Measurements from ENCODE around the gene MAN2B2. TPM values are rescaled to one million over a fixed set of nuclear protein-coding genes. Genes with fewer than 3 reads are reported as not detected.

The MAN2B2 gene
- total and polyA plus RNA-seq, 2 of the 4 experiments (the other 2 are of a cell fraction), result 13.4 to 34.1 TPM

DNA sequence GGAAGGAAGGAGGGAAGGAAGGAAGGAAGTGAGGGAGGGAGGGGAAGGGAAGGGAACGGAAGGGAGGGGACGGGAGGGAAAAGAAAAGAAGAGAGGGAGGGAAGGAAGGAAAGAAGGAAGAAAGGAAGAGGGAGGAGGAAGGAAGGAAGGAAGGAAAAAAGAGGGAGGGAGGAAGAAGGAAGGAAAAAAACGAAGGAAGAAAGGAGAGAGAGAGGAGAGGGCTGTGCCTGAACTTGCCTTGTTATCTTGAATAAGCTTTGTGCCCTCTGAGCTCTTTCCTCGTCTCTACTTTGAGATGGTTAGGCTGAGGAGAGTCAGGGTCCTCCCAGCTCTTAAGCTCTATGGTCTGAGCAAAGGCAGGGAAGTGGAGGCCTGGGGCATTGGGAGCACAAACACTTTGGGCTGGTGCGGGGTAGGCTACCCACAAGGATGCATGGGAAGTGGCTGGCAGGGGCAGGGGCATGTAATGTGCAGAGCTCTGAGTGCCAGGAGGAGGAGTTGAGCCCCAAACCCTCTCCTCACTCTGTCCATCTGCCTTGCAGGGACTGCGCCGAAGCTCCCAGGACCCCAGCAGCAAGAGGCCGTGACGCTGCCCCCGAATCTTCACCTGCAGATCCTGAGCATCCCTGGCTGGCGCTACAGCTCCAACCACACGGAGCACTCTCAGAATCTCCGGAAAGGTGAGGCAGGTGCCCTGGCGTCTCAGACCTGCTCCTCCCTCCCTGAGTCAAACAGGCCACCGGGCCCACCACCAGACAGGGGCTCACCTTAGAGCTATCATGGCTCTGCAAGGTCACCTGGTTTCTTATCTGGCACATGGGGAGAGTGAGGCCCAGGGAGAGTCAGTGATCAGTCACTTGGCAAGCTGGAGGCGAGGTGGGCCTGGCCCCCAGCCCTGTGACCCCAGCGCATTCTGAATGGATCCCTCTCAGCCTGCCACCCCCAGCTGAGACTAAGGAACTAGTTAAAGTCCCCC, 39.0 kb downstream of the MAN2B2 start:
- no peaks in the 10 kb centered on the region for H3K27me3 ChIP-seq (ENCODE audit: control insufficient read depth, insufficient read depth, low read length)
- H4K5ac ChIP-seq (ENCODE audit: low read depth, low read length), result no peak overlapping the region
- H3K4me3 ChIP-seq (ENCODE audit: insufficient read depth, low read depth, low read length), result no peak overlapping the region
- DNase-seq (no peak), ATAC-seq (ENCODE audit: low read depth) (no peak)
- H3K14ac ChIP-seq (replicated peaks; ENCODE audit: low read depth, low read length), result no peak overlapping the region
- TF ChIP-seq SMC3 (IDR thresholded peaks at IDR 0.05; ENCODE audit: low read depth, low read length) (no peak), RFX5 (IDR thresholded peaks at IDR 0.05; ENCODE audit: low read depth, low read length) (no peak), MXI1 (IDR thresholded peaks at IDR 0.05; ENCODE audit: borderline replicate concordance, low read depth, low read length) (no peak), MAZ (IDR thresholded peaks at IDR 0.05; ENCODE audit: borderline replicate concordance, low read depth, low read length) (no peak), BHLHE40 (IDR thresholded peaks at IDR 0.05; ENCODE audit: low read depth, low read length) (no peak), CHD1 (IDR thresholded peaks at IDR 0.05; ENCODE audit: low read depth, low read length) (no peak), POLR2A (IDR thresholded peaks at IDR 0.05; ENCODE audit: low read depth, low read length) (no peak), RCOR1 (IDR thresholded peaks at IDR 0.05; ENCODE audit: insufficient replicate concordance, low read length) (no peak)
- TF ChIP-seq, protein P1, sequence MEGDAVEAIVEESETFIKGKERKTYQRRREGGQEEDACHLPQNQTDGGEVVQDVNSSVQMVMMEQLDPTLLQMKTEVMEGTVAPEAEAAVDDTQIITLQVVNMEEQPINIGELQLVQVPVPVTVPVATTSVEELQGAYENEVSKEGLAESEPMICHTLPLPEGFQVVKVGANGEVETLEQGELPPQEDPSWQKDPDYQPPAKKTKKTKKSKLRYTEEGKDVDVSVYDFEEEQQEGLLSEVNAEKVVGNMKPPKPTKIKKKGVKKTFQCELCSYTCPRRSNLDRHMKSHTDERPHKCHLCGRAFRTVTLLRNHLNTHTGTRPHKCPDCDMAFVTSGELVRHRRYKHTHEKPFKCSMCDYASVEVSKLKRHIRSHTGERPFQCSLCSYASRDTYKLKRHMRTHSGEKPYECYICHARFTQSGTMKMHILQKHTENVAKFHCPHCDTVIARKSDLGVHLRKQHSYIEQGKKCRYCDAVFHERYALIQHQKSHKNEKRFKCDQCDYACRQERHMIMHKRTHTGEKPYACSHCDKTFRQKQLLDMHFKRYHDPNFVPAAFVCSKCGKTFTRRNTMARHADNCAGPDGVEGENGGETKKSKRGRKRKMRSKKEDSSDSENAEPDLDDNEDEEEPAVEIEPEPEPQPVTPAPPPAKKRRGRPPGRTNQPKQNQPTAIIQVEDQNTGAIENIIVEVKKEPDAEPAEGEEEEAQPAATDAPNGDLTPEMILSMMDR (conservative IDR thresholded peaks at IDR 0.05; ENCODE audit: low read depth, low read length), result no peak
- TF ChIP-seq, protein P2, sequence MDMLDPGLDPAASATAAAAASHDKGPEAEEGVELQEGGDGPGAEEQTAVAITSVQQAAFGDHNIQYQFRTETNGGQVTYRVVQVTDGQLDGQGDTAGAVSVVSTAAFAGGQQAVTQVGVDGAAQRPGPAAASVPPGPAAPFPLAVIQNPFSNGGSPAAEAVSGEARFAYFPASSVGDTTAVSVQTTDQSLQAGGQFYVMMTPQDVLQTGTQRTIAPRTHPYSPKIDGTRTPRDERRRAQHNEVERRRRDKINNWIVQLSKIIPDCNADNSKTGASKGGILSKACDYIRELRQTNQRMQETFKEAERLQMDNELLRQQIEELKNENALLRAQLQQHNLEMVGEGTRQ (IDR thresholded peaks at IDR 0.05; ENCODE audit: low read depth, low read length), result no peak
- no peak overlapping the region for H3K9ac ChIP-seq (ENCODE audit: low read depth, low read length)
- dilution Hi-C loops (cut with HindIII; ENCODE audit: low sequenced_read_pairs, unreplicated experiment), result no loop called here
- H2BK15ac ChIP-seq (ENCODE audit: low read depth, low read length), result no peak overlapping the region
- H3K18ac ChIP-seq (ENCODE audit: low read depth, low read length), result no peak overlapping the region
- H3K4me2 ChIP-seq (ENCODE audit: low read depth, low read length), result no peak overlapping the region
- H2AFZ ChIP-seq (replicated peaks; ENCODE audit: low read length, poor library complexity), result no peak overlapping the region
- no peaks in the 10 kb centered on the region; the same call in 1 of the 2 replicates for H3K9me1 ChIP-seq (ENCODE audit: insufficient read depth, low read length)
- H3K4ac ChIP-seq (ENCODE audit: low read depth, low read length), result no peak overlapping the region
- WGBS, 2 experiments (ENCODE audit: extremely low coverage in 2 of 2, insufficient read length in 1 of 2), result 94 to 100% methylated on average over 2 of the region's 17 CpGs
- H4K20me1 ChIP-seq (ENCODE audit: insufficient read depth, low read length), result no peaks in the 10 kb centered on the region
- H2AK9ac ChIP-seq (replicated peaks; ENCODE audit: low read depth, low read length, poor library complexity), result no peak overlapping the region
- H3K4me1 ChIP-seq (ENCODE audit: control insufficient read depth, insufficient read depth, low read length), result no peaks in the 10 kb centered on the region
- no peak overlapping the region for H3K56ac ChIP-seq (ENCODE audit: extremely low read depth, insufficient read depth, low read length)
- H4K91ac ChIP-seq (ENCODE audit: insufficient read depth, low read depth, low read length), result no peak overlapping the region
- no peak overlapping the region for H2BK120ac ChIP-seq (ENCODE audit: low read depth, low read length)
- intact Hi-C loops (cut with micrococcal nuclease), result no loop called here
- H3K27ac ChIP-seq (ENCODE audit: insufficient read depth, low read length), result no peak overlapping the region
- H3K36me3 ChIP-seq (ENCODE audit: control insufficient read depth, insufficient read depth, low read length), result peaks cover 56% of the 10 kb centered on the region
- in situ Hi-C loops (cut with MboI; ENCODE audit: low sequenced_read_pairs), result no loop called here
- ChIA-PET POLR2A (ENCODE audit: unreplicated experiment) (no interaction called here), CTCF (no interaction called here)
- BruUV-seq (replicated peaks), result no TSS peak
- no peak overlapping the region for H3K23ac ChIP-seq (ENCODE audit: low read depth, low read length)
- H3K79me1 ChIP-seq (ENCODE audit: low read depth in 1 of 2, low read length in 2 of 2), result no peaks in the 10 kb centered on the region
- no peak overlapping the region for H2AK5ac ChIP-seq (ENCODE audit: low read depth, low read length)
- H2BK20ac ChIP-seq (ENCODE audit: low read depth, low read length), result no peak overlapping the region
- H4K8ac ChIP-seq (ENCODE audit: low read depth in 2 of 2, low read length in 2 of 2), result no peak overlapping the region
- no peaks in the 10 kb centered on the region for H3K9me3 ChIP-seq (ENCODE audit: control insufficient read depth, insufficient read depth, low read length)
- H2BK5ac ChIP-seq (ENCODE audit: low read depth, low read length, poor library complexity, severe bottlenecking), result no peak overlapping the region

Measured in IMR-90 (cell line).